OCI-LY7 (cell line): ENCODE data around the gene NOM1.

Source experiments
- EZH2phosphoT487 ChIP-seq: fragments of 200-600 bp; sonication (generic); IDR thresholded peaks from 2 replicates; pipeline ENCODE4 v1.6.1; 2018; ENCODE audit warnings: low read depth, borderline replicate concordance, mild to moderate bottlenecking, mixed run types, antibody characterized with exemption, low read length, moderate library complexity, mixed read lengths
- TF ChIP-seq, protein P1 (sequence below): fragments of 200-600 bp; sonication (generic); conservative IDR thresholded peaks from 2 replicates; pipeline ENCODE4 v1.5.1; 2014; ENCODE audit warnings: mild to moderate bottlenecking, antibody characterized with exemption, low read length, moderate library complexity, mixed read lengths

DNA sequence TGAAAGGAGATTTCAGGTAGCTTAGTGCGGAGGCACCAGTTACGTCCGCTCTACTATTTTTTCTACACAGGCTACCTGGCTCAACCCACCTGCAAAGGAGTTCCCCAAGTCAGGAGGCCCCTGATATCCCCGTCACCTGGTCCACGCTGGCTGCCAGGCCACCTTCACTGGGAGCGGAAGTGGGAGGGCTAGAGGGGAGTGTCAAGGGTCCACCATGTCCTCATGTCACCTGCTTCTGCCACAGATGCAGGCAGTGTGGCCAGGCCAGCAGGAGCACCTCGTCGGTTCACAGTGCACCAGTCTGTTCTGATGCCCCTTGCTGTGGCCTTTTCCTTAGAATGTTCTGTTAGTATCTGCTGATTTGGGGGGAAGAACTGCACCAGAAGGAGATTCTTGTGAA, 16.9 kb downstream of the NOM1 start:
- TF ChIP-seq, protein P1, sequence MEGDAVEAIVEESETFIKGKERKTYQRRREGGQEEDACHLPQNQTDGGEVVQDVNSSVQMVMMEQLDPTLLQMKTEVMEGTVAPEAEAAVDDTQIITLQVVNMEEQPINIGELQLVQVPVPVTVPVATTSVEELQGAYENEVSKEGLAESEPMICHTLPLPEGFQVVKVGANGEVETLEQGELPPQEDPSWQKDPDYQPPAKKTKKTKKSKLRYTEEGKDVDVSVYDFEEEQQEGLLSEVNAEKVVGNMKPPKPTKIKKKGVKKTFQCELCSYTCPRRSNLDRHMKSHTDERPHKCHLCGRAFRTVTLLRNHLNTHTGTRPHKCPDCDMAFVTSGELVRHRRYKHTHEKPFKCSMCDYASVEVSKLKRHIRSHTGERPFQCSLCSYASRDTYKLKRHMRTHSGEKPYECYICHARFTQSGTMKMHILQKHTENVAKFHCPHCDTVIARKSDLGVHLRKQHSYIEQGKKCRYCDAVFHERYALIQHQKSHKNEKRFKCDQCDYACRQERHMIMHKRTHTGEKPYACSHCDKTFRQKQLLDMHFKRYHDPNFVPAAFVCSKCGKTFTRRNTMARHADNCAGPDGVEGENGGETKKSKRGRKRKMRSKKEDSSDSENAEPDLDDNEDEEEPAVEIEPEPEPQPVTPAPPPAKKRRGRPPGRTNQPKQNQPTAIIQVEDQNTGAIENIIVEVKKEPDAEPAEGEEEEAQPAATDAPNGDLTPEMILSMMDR, result no peak
- TF ChIP-seq EZH2phosphoT487, result no peak
